ENCODE data around the gene MTHFS.

- TF ChIP-seq CTCF (IDR thresholded peaks at IDR 0.05 in 8 of 11, conservative IDR thresholded peaks at IDR 0.05 in 3 of 11) (no peak), POLR2AphosphoS5 (IDR thresholded peaks at IDR 0.05) (no peak)
Measured at GRCh38 chr15:79898369-79898768, 1.6 kb upstream of the MTHFS start.

All from spleen (tissue), 7 donors.